Endothelial cell of umbilical vein (primary cell): ENCODE measurements around the gene UPF2. TPM values are rescaled to one million over a fixed set of nuclear protein-coding genes. Genes with fewer than 3 reads are reported as not detected.

Source experiments
- BruUV-seq: library from RNA; stranded (reverse); fragments of 400-500 nt; replicated peaks from 2 replicates; lab custom pipeline; 2021; lab: Mats Ljungman, UMichigan
- CTCF ChIA-PET: fragments of 300-600, 350-600 bp; sonication (Branson Sonifier 250); formaldehyde crosslinking; loops from one replicate; lab custom pipeline; 2021; ENCODE audit warnings: antibody characterized with exemption, inconsistent platforms; lab: Charles Lee
- POLR2A ChIA-PET: fragments of 300-600, 350-600 bp; sonication (Branson Sonifier 250); formaldehyde crosslinking; loops from one replicate; lab custom pipeline; 2021; ENCODE audit warnings: antibody characterized with exemption, inconsistent platforms; lab: Charles Lee
- DNase-seq: peaks from one replicate; pipeline ENCODE4 v3.0.0-alpha.2; 2011; ENCODE audit warnings: low read depth, low spot score
- FAIRE-seq: peaks from 2 replicates; lab custom pipeline; 2011; peaks lifted over from hg19 to GRCh38; lab: Jason Lieb, UNC
- H2AFZ ChIP-seq: 2 replicates; pipeline ENCODE4 v1.6.0; 2012; ENCODE audit warnings: low read depth, low read length, control low read depth, inconsistent platforms
- H3K27ac ChIP-seq: 2 replicates; pipeline ENCODE4 v1.5.1; 2011; ENCODE audit warnings: low read depth, mild to moderate bottlenecking, control low read depth, low read length, moderate library complexity; ENCODE audit not compliant: insufficient read depth
- H3K27me3 ChIP-seq, 2 experiments: 2 replicates each; pipeline versions ENCODE4 v1.6.0 to v1.6.1; 2011; ENCODE audit warnings: low read length in 2 of 2, mixed read lengths in 1 of 2; ENCODE audit not compliant: control insufficient read depth in 2 of 2, insufficient read depth in 2 of 2
- H3K36me3 ChIP-seq, 2 experiments: 2 replicates in 1 of 2; 3 replicates in 1 of 2; pipeline ENCODE4 v1.5.1; 2011; ENCODE audit warnings: low read length in 2 of 2, mild to moderate bottlenecking in 1 of 2, moderate library complexity in 1 of 2; ENCODE audit not compliant: control insufficient read depth in 2 of 2, insufficient read depth in 2 of 2; ENCODE audit errors: extremely low read depth in 1 of 2
- H3K4me1 ChIP-seq: 3 replicates; pipeline ENCODE4 v1.5.1; 2011; ENCODE audit warnings: mild to moderate bottlenecking, low read length; ENCODE audit not compliant: control insufficient read depth, insufficient read depth; ENCODE audit errors: extremely low read depth
- H3K4me2 ChIP-seq: 2 replicates; pipeline ENCODE4 v1.6.1; 2011; ENCODE audit warnings: low read length, control low read depth, mixed read lengths; ENCODE audit not compliant: insufficient read depth
- H3K4me3 ChIP-seq, 3 experiments: fragments of 200-600 bp in 1 of 3; sonication (generic), shearing (Covaris generic) in 1 of 3; replicated peaks in 1 of 3; 2 replicates each; pipeline ENCODE4 v1.5.1; 2011 to 2016; ENCODE audit warnings: control low read depth in 3 of 3, low read length in 3 of 3, mild to moderate bottlenecking in 2 of 3, inconsistent platforms in 1 of 3, low read depth in 1 of 3, moderate library complexity in 1 of 3; ENCODE audit not compliant: insufficient read depth in 1 of 3
- H3K79me2 ChIP-seq: 2 replicates; pipeline ENCODE4 v1.6.0; 2012; ENCODE audit warnings: low read length, inconsistent platforms; ENCODE audit not compliant: control insufficient read depth, insufficient read depth
- H3K9ac ChIP-seq: replicated peaks from 2 replicates; pipeline ENCODE3; 2011; ENCODE audit warnings: low read length, control low read depth; ENCODE audit not compliant: insufficient read depth; ENCODE audit errors: extremely low read depth
- H3K9me1 ChIP-seq: replicated peaks from 3 replicates; pipeline ENCODE4 v1.6.0; 2011; ENCODE audit warnings: mild to moderate bottlenecking, low read length; ENCODE audit not compliant: control insufficient read depth, insufficient read depth; ENCODE audit errors: extremely low read depth
- H3K9me3 ChIP-seq: replicated peaks from 2 replicates; pipeline ENCODE4 v1.5.1; 2012; ENCODE audit warnings: low read length, inconsistent platforms; ENCODE audit not compliant: control insufficient read depth, insufficient read depth
- H4K20me1 ChIP-seq: replicated peaks from 2 replicates; pipeline ENCODE3; 2011; ENCODE audit warnings: mild to moderate bottlenecking, low read length; ENCODE audit not compliant: control insufficient read depth, insufficient read depth; ENCODE audit errors: extremely low read depth
- CTCF ChIP-seq, 2 donors: IDR thresholded peaks; 1 replicate in 1 of 2; 2 replicates in 1 of 2; pipeline ENCODE4 v1.5.1; 2011; ENCODE audit warnings: low read length in 2 of 2, mild to moderate bottlenecking in 2 of 2, moderate library complexity in 2 of 2, control low read depth in 1 of 2, inconsistent platforms in 1 of 2, low read depth in 1 of 2; ENCODE audit not compliant: insufficient read depth in 1 of 2; ENCODE audit errors: extremely low read depth in 1 of 2
- EZH2 ChIP-seq: IDR thresholded peaks from 2 replicates; pipeline ENCODE4 v1.6.1; 2012; ENCODE audit warnings: borderline replicate concordance, low read depth, mild to moderate bottlenecking, moderate library complexity, low read length, inconsistent platforms; ENCODE audit not compliant: severe bottlenecking
- FOS ChIP-seq: IDR thresholded peaks from 2 replicates; pipeline ENCODE4 v1.6.1; 2011; ENCODE audit warnings: mild to moderate bottlenecking, low read length, moderate library complexity, borderline replicate concordance; ENCODE audit not compliant: insufficient read depth
- GATA2 ChIP-seq: IDR thresholded peaks from 2 replicates; pipeline ENCODE4 v1.7.0; 2011; ENCODE audit warnings: low read depth, mild to moderate bottlenecking, moderate library complexity, mixed read lengths, low read length; ENCODE audit not compliant: insufficient read length, insufficient read depth
- JUN ChIP-seq: IDR thresholded peaks from 2 replicates; pipeline ENCODE4 v1.6.1; 2011; ENCODE audit warnings: borderline replicate concordance, low read depth; ENCODE audit not compliant: insufficient read length, insufficient read depth
- MAX ChIP-seq: IDR thresholded peaks from 2 replicates; pipeline ENCODE4 v1.6.1; 2011; ENCODE audit not compliant: insufficient read depth, insufficient read length
- MYC ChIP-seq: IDR thresholded peaks from one replicate; pipeline ENCODE4 v1.6.1; 2011; ENCODE audit warnings: mild to moderate bottlenecking, low read depth, low read length
- POLR2A ChIP-seq: IDR thresholded peaks from 2 replicates; pipeline ENCODE4 v1.6.1; 2012; ENCODE audit warnings: low read depth, mild to moderate bottlenecking, control low read depth, low read length
- POLR2AphosphoS5 ChIP-seq: IDR thresholded peaks from 2 replicates; pipeline ENCODE4 v1.6.1; 2012; ENCODE audit warnings: low read depth, mild to moderate bottlenecking, control low read depth, low read length, moderate library complexity; ENCODE audit not compliant: insufficient read depth
- dilution Hi-C: fragments of 300-500 bp; cut with MboI; formaldehyde crosslinking; loops from one replicate; pipeline ENCODE4 v1.15.0; 2019; ENCODE audit warnings: low sequenced_read_pairs; ENCODE audit not compliant: extremely low pct_ligation_motif_present
- intact Hi-C: fragments of 100-400 bp; cut with micrococcal nuclease; formaldehyde crosslinking; loops from one replicate; pipeline ENCODE4 v1.10.0; 2022
- polyA plus RNA-seq, 4 experiments: library from polyadenylated mRNA; depleted of rRNA in 3 of 4; stranded (reverse) in 3 of 4; unstranded in 1 of 4; fragments of >200 nt; gene quantifications; 2 replicates each; pipeline versions ENCODE4 v1.2.1 to v1.2.3, GENCODE V29; 2011 to 2012; ENCODE audit warnings: missing spikeins in 1 of 4
- small RNA-seq: library from RNA; depleted of rRNA; stranded (forward); fragments of <200 nt; gene quantifications from one replicate; pipeline ENCODE3, GENCODE V24; 2012; ENCODE audit warnings: low replicate concordance, low read depth; ENCODE audit not compliant: insufficient read depth, insufficient read length
- total RNA-seq: library from RNA; stranded (reverse); gene quantifications from 2 replicates; pipeline ENCODE4 v1.2.3, GENCODE V29; 2021

UPF2 gene
- total and polyA plus RNA-seq, 2 donors (not counting 3 experiments of a cell fraction or from before 2014, with no cell fraction given), result 4.8 to 27.7 TPM

GRCh38 chr10:11870461-11870780, 172.2 kb downstream of the UPF2 start:
- no peaks in the 10 kb centered on the region for H4K20me1 ChIP-seq
- H3K4me3 ChIP-seq, result no peak overlapping the region
- no peak for FAIRE-seq
- no peaks in the 10 kb centered on the region for H3K27me3 ChIP-seq
- H2AFZ ChIP-seq, result no peak overlapping the region
- H3K9ac ChIP-seq, result no peak overlapping the region
- H3K36me3 ChIP-seq, result peaks cover 0 to 3% of the 10 kb centered on the region in 2 experiments
- H3K79me2 ChIP-seq, result no peaks in the 10 kb centered on the region
- dilution Hi-C loops (no loop called here), intact Hi-C loops (loop anchor here (2.0 to 5.0 kb wide), 2 partner anchors 48 to 73 kb away; partner anchors contain the start of gene PROSER2)
- H3K27ac ChIP-seq, result peak overlapping the region; percentile 75
- BruUV-seq, result no TSS peak
- DNase-seq, result no peak
- ChIA-PET CTCF (no interaction called here), POLR2A (no interaction called here)
- H3K4me2 ChIP-seq, result no peak overlapping the region
- no peaks in the 10 kb centered on the region for H3K9me3 ChIP-seq
- TF ChIP-seq CTCF (IDR thresholded peaks at IDR 0.05; ENCODE audit: extremely low read depth in 1 of 2, insufficient read depth in 1 of 2, low read depth in 1 of 2, low read length in 2 of 2) (no peak), MAX (no peak), POLR2A (no peak), JUN (no peak), POLR2AphosphoS5 (no peak), GATA2 (no peak), FOS (no peak), MYC (no peak), EZH2 (no peak)
- H3K4me1 ChIP-seq, result peaks cover 27% of the 10 kb centered on the region
- H3K9me1 ChIP-seq, result no peaks in the 10 kb centered on the region

Small RNA genes within 50 kb of the gene (small RNA-seq; reads per million reads assigned to genes)
- not detected for gene RNU6-1095P

Other genes with a start within 250 kb of the UPF2 start
- 22.6 and 23.5 TPM in 2 replicates for gene PROSER2, start 219.5 kb downstream of the UPF2 start, total RNA-seq
- gene PROSER2, start 219.5 kb downstream of the UPF2 start, polyA plus RNA-seq, result 5.9 and 8.1 TPM in 2 replicates
- gene DHTKD1, start 26.1 kb upstream of the UPF2 start, total RNA-seq, result 15.3 and 17.6 TPM in 2 replicates
- 18.3 and 22.9 TPM in 2 replicates for gene DHTKD1, start 26.1 kb upstream of the UPF2 start, polyA plus RNA-seq
- 7.3 and 9.5 TPM in 2 replicates for gene SEC61A2, start 86.9 kb upstream of the UPF2 start, total RNA-seq
- 7.2 and 7.5 TPM in 2 replicates for gene SEC61A2, start 86.9 kb upstream of the UPF2 start, polyA plus RNA-seq
- gene NUDT5, start 153.1 kb upstream of the UPF2 start, total RNA-seq, result 81.8 and 89.0 TPM in 2 replicates
- gene NUDT5, start 153.1 kb upstream of the UPF2 start, polyA plus RNA-seq, result 67.9 and 87.8 TPM in 2 replicates
- gene CDC123, start 153.4 kb upstream of the UPF2 start, total RNA-seq, result 97.3 and 106 TPM in 2 replicates
- 57.0 and 65.6 TPM in 2 replicates for gene CDC123, start 153.4 kb upstream of the UPF2 start, polyA plus RNA-seq